Measurements from ENCODE around the gene SLC6A7.

SLC6A7 gene

DNA sequence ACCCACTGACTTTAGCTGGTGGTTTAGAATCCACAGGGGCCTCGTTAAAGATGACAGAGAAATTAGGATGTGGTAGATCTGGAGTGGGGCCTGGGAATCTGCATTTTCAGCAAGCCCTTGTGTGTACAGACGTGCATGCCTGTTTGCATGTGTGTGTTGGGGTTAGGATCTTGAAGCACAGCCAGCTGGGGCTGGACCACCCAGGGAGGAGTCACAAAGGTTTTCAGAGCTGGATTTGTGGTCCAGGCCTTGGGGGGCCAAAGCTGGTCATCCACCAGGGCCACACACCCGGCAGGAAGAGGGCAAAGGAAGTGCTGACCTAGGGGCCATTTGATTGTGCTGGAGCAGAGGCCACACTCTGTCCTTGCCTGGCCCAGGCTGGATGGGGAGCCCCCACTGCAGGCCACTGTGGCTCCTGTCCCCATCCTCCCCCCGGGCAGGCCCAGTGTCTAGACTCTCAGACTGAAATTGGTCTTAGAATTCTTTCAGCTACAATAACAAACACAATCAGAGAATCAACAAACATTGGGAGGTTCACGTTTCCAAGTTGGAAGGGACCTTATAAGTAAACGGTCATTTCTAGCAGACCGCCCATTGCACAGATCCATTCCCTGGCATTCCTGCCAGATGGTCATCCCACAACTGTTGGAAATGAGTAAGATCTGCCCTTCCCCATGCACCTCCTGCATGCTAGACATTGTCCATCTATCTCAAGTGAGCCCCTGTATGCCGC is 13.0 kb upstream of the SLC6A7 start:
- TF ChIP-seq, protein P1, sequence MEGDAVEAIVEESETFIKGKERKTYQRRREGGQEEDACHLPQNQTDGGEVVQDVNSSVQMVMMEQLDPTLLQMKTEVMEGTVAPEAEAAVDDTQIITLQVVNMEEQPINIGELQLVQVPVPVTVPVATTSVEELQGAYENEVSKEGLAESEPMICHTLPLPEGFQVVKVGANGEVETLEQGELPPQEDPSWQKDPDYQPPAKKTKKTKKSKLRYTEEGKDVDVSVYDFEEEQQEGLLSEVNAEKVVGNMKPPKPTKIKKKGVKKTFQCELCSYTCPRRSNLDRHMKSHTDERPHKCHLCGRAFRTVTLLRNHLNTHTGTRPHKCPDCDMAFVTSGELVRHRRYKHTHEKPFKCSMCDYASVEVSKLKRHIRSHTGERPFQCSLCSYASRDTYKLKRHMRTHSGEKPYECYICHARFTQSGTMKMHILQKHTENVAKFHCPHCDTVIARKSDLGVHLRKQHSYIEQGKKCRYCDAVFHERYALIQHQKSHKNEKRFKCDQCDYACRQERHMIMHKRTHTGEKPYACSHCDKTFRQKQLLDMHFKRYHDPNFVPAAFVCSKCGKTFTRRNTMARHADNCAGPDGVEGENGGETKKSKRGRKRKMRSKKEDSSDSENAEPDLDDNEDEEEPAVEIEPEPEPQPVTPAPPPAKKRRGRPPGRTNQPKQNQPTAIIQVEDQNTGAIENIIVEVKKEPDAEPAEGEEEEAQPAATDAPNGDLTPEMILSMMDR (conservative IDR thresholded peaks at IDR 0.05): no peak
- H3K27ac ChIP-seq: no peak overlapping the region

GRCh38 chr5:150177721-150178120 is 12.1 kb upstream of the SLC6A7 start:
- H3K27ac ChIP-seq: no peak overlapping the region
- TF ChIP-seq, protein P1 (conservative IDR thresholded peaks at IDR 0.05): no peak

- TF ChIP-seq, protein P1 (conservative IDR thresholded peaks at IDR 0.05): no peak
- H3K27ac ChIP-seq: no peak overlapping the region
These were observed 11.6 kb upstream of the SLC6A7 start for GRCh38 chr5:150178262-150178661.

- no peak overlapping the region for H3K27ac ChIP-seq
- TF ChIP-seq, protein P1 (conservative IDR thresholded peaks at IDR 0.05): no peak
These were observed 10.7 kb upstream of the SLC6A7 start for GRCh38 chr5:150179019-150179620.

DNA sequence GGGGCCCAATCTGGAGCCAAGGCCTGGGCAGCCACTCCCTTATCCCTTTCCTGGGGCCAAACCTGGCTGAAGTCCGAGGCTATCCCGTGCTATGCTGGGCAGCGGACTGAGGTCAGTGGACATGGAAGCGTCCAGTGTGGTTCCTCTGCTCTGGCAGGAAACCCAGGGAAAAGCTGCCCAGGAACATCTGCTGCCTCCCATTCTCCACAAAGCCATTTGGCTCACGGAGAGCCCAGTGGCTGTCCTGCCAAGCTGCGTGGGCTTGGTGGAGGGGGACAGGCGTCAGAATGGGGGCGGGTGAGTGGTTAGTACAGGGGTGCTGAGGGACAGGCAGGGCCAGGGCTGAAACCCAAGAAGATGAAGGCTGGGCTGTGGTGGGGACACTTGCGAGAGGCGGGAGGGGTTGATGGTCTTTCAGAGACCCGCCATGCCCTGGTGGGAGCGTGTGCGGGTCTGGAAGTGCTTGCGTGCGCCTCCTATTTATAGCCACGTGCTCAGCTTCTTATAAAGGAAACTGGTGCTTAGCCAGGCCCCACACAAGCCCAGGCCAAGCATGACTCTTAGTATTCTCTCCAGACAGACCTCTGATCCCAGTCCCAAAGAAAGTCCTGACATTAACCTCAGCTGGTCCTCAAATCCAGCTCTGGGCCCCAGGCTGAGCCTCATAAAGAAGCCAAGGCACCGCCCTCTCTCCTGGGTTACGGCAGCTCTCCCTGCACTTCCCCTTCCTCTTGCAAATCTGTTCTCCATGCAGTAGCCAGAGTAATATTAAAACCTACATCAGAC is 9.4 kb upstream of the SLC6A7 start:
- H3K27ac ChIP-seq: no peak overlapping the region
- TF ChIP-seq, protein P1 (conservative IDR thresholded peaks at IDR 0.05): no peak

DNA sequence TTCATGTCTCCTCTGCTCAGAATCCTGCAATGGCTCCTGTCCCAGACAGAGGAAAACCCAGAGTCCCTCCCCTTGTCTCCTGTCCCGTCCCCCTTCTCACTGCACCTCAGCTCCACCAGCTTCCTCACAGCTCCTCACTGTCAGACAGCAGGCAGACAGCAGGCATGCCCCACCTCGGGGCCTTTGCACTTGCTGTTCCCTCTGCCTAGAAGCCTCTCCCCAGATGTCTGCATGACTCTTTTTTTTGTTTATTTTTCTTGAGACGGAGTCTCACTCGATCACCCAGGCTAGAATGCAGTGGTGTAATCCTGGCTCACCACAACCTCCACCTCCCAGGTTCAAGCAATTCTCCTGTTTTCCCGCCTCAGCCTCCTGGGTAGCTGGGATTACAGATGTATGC is 8.8 kb upstream of the SLC6A7 start:
- TF ChIP-seq, protein P1 (conservative IDR thresholded peaks at IDR 0.05): no peak
- no peak overlapping the region for H3K27ac ChIP-seq
